PC-3 (cell line): ENCODE results near the gene ZNF584. TPM values are rescaled to one million over a fixed set of nuclear protein-coding genes. Genes with fewer than 3 reads are reported as not detected.
"Not testable (repeated sequence)": the region's sequence is repeated elsewhere in the genome, so short reads cannot be mapped to it uniquely, and the experiment has no call there.

Source experiments
- ATAC-seq: fragments of 200-7000 bp; cut with Tn5 transposase; 2 replicates; pipeline ENCODE4 v1.9.1; 2020; ENCODE audit warnings: mild to moderate bottlenecking, moderate library complexity
- BruUV-seq: library from RNA; stranded (reverse); fragments of 400-500 nt; replicated peaks from 2 replicates; lab custom pipeline; 2021; lab: Mats Ljungman, UMichigan
- CTCF ChIA-PET: fragments of 300-600 bp; sonication (Branson Sonifier 250); formaldehyde crosslinking; loops from one replicate; lab custom pipeline; 2022; ENCODE audit warnings: antibody characterized with exemption; lab: Charles Lee
- POLR2A ChIA-PET: fragments of 300-600 bp; sonication (Branson Sonifier 250); formaldehyde crosslinking; loops from one replicate; lab custom pipeline; 2022; ENCODE audit warnings: antibody characterized with exemption; ENCODE audit not compliant: unreplicated experiment; lab: Charles Lee
- DNase-seq: peaks from one replicate; pipeline ENCODE4 v3.0.0-alpha.2; 2015
- H2AFZ ChIP-seq: fragments of 300-600 bp; sonication (generic); 2 replicates; pipeline ENCODE4 v1.6.0; 2016; ENCODE audit warnings: antibody characterized with exemption, low read length
- H3F3A ChIP-seq: fragments of 300-600 bp; sonication (generic); one replicate; pipeline ENCODE4 v1.6.0; 2017; ENCODE audit warnings: antibody characterized with exemption, low read length, control low read depth, mild to moderate bottlenecking; ENCODE audit not compliant: unreplicated experiment
- H3K27ac ChIP-seq: fragments of 300-600 bp; sonication (generic); 2 replicates; pipeline ENCODE4 v1.5.1; 2016; ENCODE audit warnings: mild to moderate bottlenecking, low read length
- H3K27me3 ChIP-seq: fragments of 300-600 bp; sonication (generic); 2 replicates; pipeline ENCODE4 v1.6.1; 2016; ENCODE audit warnings: low read length, mixed read lengths
- H3K36me3 ChIP-seq: fragments of 300-600 bp; sonication (generic); 2 replicates; pipeline ENCODE4 v1.6.1; 2016; ENCODE audit warnings: low read depth, mixed run types, low read length, mixed read lengths
- H3K4me1 ChIP-seq: fragments of 300-600 bp; sonication (generic); 2 replicates; pipeline ENCODE4 v1.5.1; 2016; ENCODE audit warnings: low read length; ENCODE audit not compliant: insufficient read depth
- H3K4me2 ChIP-seq: fragments of 300-600 bp; sonication (generic); 2 replicates; pipeline ENCODE4 v1.6.0; 2016; ENCODE audit warnings: low read length
- H3K4me3 ChIP-seq: fragments of 300-600 bp; sonication (generic); 2 replicates; pipeline ENCODE4 v1.5.1; 2016; ENCODE audit warnings: mild to moderate bottlenecking, low read length, mixed read lengths
- H3K79me2 ChIP-seq: fragments of 300-600 bp; sonication (generic); 2 replicates; pipeline ENCODE4 v1.6.1; 2017; ENCODE audit warnings: low read length, mixed read lengths
- H3K9ac ChIP-seq: fragments of 300-600 bp; sonication (generic); 2 replicates; pipeline ENCODE4 v1.6.0; 2016; ENCODE audit warnings: mild to moderate bottlenecking, low read length
- H3K9me2 ChIP-seq: fragments of 300-600 bp; sonication (generic); replicated peaks from 2 replicates; pipeline ENCODE4 v1.6.1; 2016; ENCODE audit warnings: mixed run types, low read length, mixed read lengths
- H3K9me3 ChIP-seq: fragments of 300-600 bp; sonication (generic); 2 replicates; pipeline ENCODE4 v1.6.1; 2016; ENCODE audit warnings: low read length, mixed read lengths
- H4K20me1 ChIP-seq: fragments of 300-600 bp; sonication (generic); 2 replicates; pipeline ENCODE4 v1.6.1; 2016; ENCODE audit warnings: low read length, mixed read lengths
- CTCF ChIP-seq: fragments of 300-600 bp; sonication (generic); conservative IDR thresholded peaks from 2 replicates; pipeline ENCODE4 v1.5.1; 2017; ENCODE audit warnings: antibody characterized with exemption, low read depth, mild to moderate bottlenecking, low read length
- EZH2 ChIP-seq: fragments of 300-600 bp; sonication (generic); IDR thresholded peaks from one replicate; pipeline ENCODE4 v1.6.1; 2017; ENCODE audit warnings: antibody characterized with exemption, mild to moderate bottlenecking, low read length; ENCODE audit not compliant: unreplicated experiment
- EZH2phosphoT487 ChIP-seq: fragments of 300-600 bp; sonication (generic); IDR thresholded peaks from 2 replicates; pipeline ENCODE4 v1.6.1; 2018; ENCODE audit warnings: mild to moderate bottlenecking, antibody characterized with exemption, low read length, borderline replicate concordance
- intact Hi-C: fragments of 100-400 bp; cut with micrococcal nuclease; formaldehyde crosslinking; loops from 2 replicates; pipeline ENCODE4 v1.9.0; 2023
- total RNA-seq: library from RNA; depleted of rRNA; stranded (reverse); fragments of >200 nt; gene quantifications from 2 replicates; pipeline ENCODE4 v1.2.3, GENCODE V29; 2014

ZNF584 gene
- total RNA-seq, 1 experiment from 2014 or later, result 49.2 TPM

- H3K4me2 ChIP-seq, result no peak within 1 kb of the TSS
- no peak within 1 kb of the TSS for H3K9ac ChIP-seq
- no peaks in the 10 kb centered on the region for H3K4me1 ChIP-seq
- CTCF ChIA-PET, result no interaction called here
- intact Hi-C loops, result no loop called here
- no peak within 1 kb of the TSS for H2AFZ ChIP-seq
- H3K79me2 ChIP-seq, result no peaks in the 10 kb centered on the region
- H3K36me3 ChIP-seq, result no peaks in the 10 kb centered on the region
- no peak within 1 kb of the TSS for H3K4me3 ChIP-seq
- no peak for TF ChIP-seq CTCF
- no peak for TF ChIP-seq EZH2
- no TSS peak for BruUV-seq
- POLR2A ChIA-PET, result no interaction called here
- ATAC-seq, result no peak
- H3F3A ChIP-seq, result no peaks in the 10 kb centered on the region
- H3K9me3 ChIP-seq, result no peaks in the 10 kb centered on the region
- H4K20me1 ChIP-seq, result no peaks in the 10 kb centered on the region
- no peaks in the 10 kb centered on the region for H3K9me2 ChIP-seq
- no peak for DNase-seq
- no peaks in the 10 kb centered on the region for H3K27me3 ChIP-seq
- H3K27ac ChIP-seq, result no peak within 1 kb of the TSS
Measured at GRCh38 chr19:58439576-58440554, 31.4 kb downstream of the ZNF584 start, which contains the start of gene ZNF132. Gene ZNF132 (minus strand): TSS chr19:58440153. CDS start chr19:58439821, 332 bp downstream.

DNA sequence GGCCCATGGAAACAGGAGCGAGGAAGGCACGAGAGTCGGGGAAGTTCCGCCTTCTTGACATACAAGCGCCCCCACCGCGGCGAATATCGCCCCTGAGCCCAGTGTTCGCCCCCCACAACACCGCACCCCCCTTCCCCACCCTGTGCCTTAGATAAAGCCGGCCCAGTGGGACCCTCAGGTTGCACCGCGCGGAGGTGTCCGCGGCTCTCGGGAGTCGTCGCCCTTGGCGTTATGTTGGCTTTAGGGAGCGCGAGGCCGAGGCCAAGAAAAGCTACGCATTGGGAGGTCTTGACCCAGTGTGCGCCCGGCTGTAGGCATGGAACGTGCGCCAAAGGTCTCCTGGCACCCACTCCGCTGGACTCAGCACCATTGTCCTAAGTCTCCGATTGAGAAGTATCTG lies 32.1 kb downstream of the ZNF584 start:
- Histone ChIP-seq H3K27ac (no peak overlapping the region), H3K4me2 (no peak overlapping the region), H3K9me3 (no peaks in the 10 kb centered on the region), H3K9ac (no peak overlapping the region), H2AFZ (no peak overlapping the region), H3K79me2 (no peaks in the 10 kb centered on the region), H3K9me2 (no peaks in the 10 kb centered on the region), H3K27me3 (no peaks in the 10 kb centered on the region), H3K36me3 (no peaks in the 10 kb centered on the region), H3K4me1 (no peaks in the 10 kb centered on the region), H3K4me3 (no peak overlapping the region), H3F3A (no peaks in the 10 kb centered on the region), H4K20me1 (no peaks in the 10 kb centered on the region)
- DNase-seq (no peak), ATAC-seq (no peak)
- BruUV-seq, result no TSS peak
- intact Hi-C loops, result no loop called here
- CTCF ChIA-PET, result no interaction called here
- TF ChIP-seq EZH2phosphoT487 (no peak), EZH2 (no peak), CTCF (no peak)
- POLR2A ChIA-PET, result no interaction called here

GRCh38 chr19:58442986-58443385 lies 34.5 kb downstream of the ZNF584 start:
- H2AFZ ChIP-seq, H3K4me3 ChIP-seq, H3K27me3 ChIP-seq, H3K4me2 ChIP-seq, ATAC-seq, H3F3A ChIP-seq, H3K4me1 ChIP-seq, BruUV-seq, H4K20me1 ChIP-seq, H3K36me3 ChIP-seq, H3K79me2 ChIP-seq, H3K9me2 ChIP-seq, H3K9ac ChIP-seq, POLR2A ChIA-PET, intact Hi-C loops, H3K27ac ChIP-seq, DNase-seq, CTCF ChIA-PET: not testable (repeated sequence)
- 0 out of 2 replicates have a peak, but pooled peaks cover 12% of the 10 kb centered on the region for H3K9me3 ChIP-seq

GRCh38 chr19:58448860-58449259 lies 40.4 kb downstream of the ZNF584 start:
- CTCF ChIA-PET, H3K9ac ChIP-seq, ATAC-seq, H3K79me2 ChIP-seq, H3K27ac ChIP-seq, H2AFZ ChIP-seq, BruUV-seq, H3K4me1 ChIP-seq, H3K36me3 ChIP-seq, H3K9me2 ChIP-seq, H3K4me2 ChIP-seq, H3K27me3 ChIP-seq, intact Hi-C loops, DNase-seq, H3F3A ChIP-seq, H3K4me3 ChIP-seq, H4K20me1 ChIP-seq, POLR2A ChIA-PET: not testable (repeated sequence)
- H3K9me3 ChIP-seq, result peaks cover 25% of the 10 kb centered on the region

- intact Hi-C loops, result loop anchor here (2.0 kb wide), 1 partner anchor 69 kb away; the partner anchor contains the start of gene ZNF837
- H4K20me1 ChIP-seq, DNase-seq, H3K9ac ChIP-seq, H3K9me2 ChIP-seq, CTCF ChIA-PET, H2AFZ ChIP-seq, H3K27ac ChIP-seq, BruUV-seq, H3K4me1 ChIP-seq, H3K79me2 ChIP-seq, H3K36me3 ChIP-seq, H3K4me3 ChIP-seq, H3K27me3 ChIP-seq, ATAC-seq, H3K4me2 ChIP-seq, H3F3A ChIP-seq: not testable (repeated sequence)
- POLR2A ChIA-PET, result interaction anchor here (0.7 kb wide), 1 partner anchor 31 kb away, joined by 3 read pairs; no protein-coding TSS in a partner anchor
- peaks cover 25% of the 10 kb centered on the region for H3K9me3 ChIP-seq
Measured at GRCh38 chr19:58449980-58450379, 41.5 kb downstream of the ZNF584 start.
